ENCODE data around the gene ANGPT4.
"Not testable (repeated sequence)": the region's sequence is repeated elsewhere in the genome, so short reads cannot be mapped to it uniquely, and the experiment has no call there.

Gene ANGPT4

GRCh38 chr20:831251-831650, 84.9 kb downstream of the ANGPT4 start:
- no peak overlapping the region for H3K4me2 ChIP-seq
- TF ChIP-seq Cebpa-rat (IDR thresholded peaks at IDR 0.05): no peak
- H3K27ac ChIP-seq: no peak overlapping the region
- H3K4me1 ChIP-seq: peaks cover 43% of the 10 kb centered on the region
- H3K9me3 ChIP-seq: peaks cover 12% of the 10 kb centered on the region
- H3K36me3 ChIP-seq: no peaks in the 10 kb centered on the region
- H3K9ac ChIP-seq: no peak overlapping the region
- no peak overlapping the region for H3K4me3 ChIP-seq
- H4K20me1 ChIP-seq: no peaks in the 10 kb centered on the region
- H3K27me3 ChIP-seq: no peaks in the 10 kb centered on the region

- no peak overlapping the region for H3K4me3 ChIP-seq
- no peaks in the 10 kb centered on the region for H4K20me1 ChIP-seq
- H3K9ac ChIP-seq: no peak overlapping the region
- H3K27me3 ChIP-seq: no peaks in the 10 kb centered on the region
- H3K4me2 ChIP-seq: no peak overlapping the region
- no peak overlapping the region for H3K27ac ChIP-seq
- H3K36me3 ChIP-seq: no peaks in the 10 kb centered on the region
- peaks cover 15% of the 10 kb centered on the region for H3K9me3 ChIP-seq
- TF ChIP-seq Cebpa-rat (IDR thresholded peaks at IDR 0.05): no peak
- H3K4me1 ChIP-seq: peaks cover 44% of the 10 kb centered on the region
Observed at GRCh38 chr20:830011-830521, 86.1 kb downstream of the ANGPT4 start.

GRCh38 chr20:829551-829950, 86.6 kb downstream of the ANGPT4 start:
- Histone ChIP-seq H3K9me3 (peaks cover 15% of the 10 kb centered on the region), H3K4me3 (no peak overlapping the region), H3K36me3 (no peaks in the 10 kb centered on the region), H3K27ac (no peak overlapping the region), H3K4me1 (peaks cover 44% of the 10 kb centered on the region), H3K27me3 (no peaks in the 10 kb centered on the region), H3K4me2 (no peak overlapping the region), H3K9ac (no peak overlapping the region), H4K20me1 (no peaks in the 10 kb centered on the region)
- TF ChIP-seq Cebpa-rat (IDR thresholded peaks at IDR 0.05): no peak

DNA sequence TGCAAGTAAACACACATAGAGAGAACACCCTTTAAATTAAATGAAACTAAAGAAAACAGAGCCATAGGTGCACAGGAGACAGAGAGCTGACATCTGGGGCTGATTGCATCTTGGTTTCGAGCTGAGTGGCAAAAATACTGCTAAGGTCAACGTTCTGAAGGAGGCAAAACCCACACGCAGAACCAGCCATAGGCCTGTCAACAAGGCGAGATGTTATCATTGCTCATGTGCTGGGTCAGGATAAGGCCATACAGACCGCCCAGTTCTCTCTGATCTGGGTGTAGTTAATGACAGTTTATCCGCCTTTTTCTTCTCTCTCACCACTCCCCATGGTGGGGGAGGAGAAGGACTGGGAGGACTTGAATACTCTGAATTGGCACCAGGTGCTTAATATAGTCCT, 87.1 kb downstream of the ANGPT4 start:
- H3K4me3 ChIP-seq: no peak overlapping the region
- no peak for TF ChIP-seq Cebpa-rat (IDR thresholded peaks at IDR 0.05)
- no peak overlapping the region for H3K4me2 ChIP-seq
- H3K27me3 ChIP-seq: no peaks in the 10 kb centered on the region
- no peak overlapping the region for H3K27ac ChIP-seq
- H3K9ac ChIP-seq: no peak overlapping the region
- no peaks in the 10 kb centered on the region for H4K20me1 ChIP-seq
- H3K4me1 ChIP-seq: peaks cover 40% of the 10 kb centered on the region
- no peaks in the 10 kb centered on the region for H3K36me3 ChIP-seq
- peaks cover 15% of the 10 kb centered on the region for H3K9me3 ChIP-seq

- not testable (repeated sequence) for H3K4me2 ChIP-seq, H4K20me1 ChIP-seq, H3K9ac ChIP-seq, H3K4me3 ChIP-seq, H3K27me3 ChIP-seq, H3K27ac ChIP-seq, H3K36me3 ChIP-seq
- H3K4me1 ChIP-seq: peaks cover 43% of the 10 kb centered on the region
- peaks cover 15% of the 10 kb centered on the region for H3K9me3 ChIP-seq
Observed at GRCh38 chr20:827981-828380, 88.2 kb downstream of the ANGPT4 start.

- Histone ChIP-seq H3K4me2 (peak overlapping the region; percentile 67), H3K9me3 (peaks cover 15% of the 10 kb centered on the region), H3K27me3 (no peaks in the 10 kb centered on the region), H3K4me1 (peaks cover 42% of the 10 kb centered on the region), H4K20me1 (no peaks in the 10 kb centered on the region), H3K9ac (no peak overlapping the region), H3K36me3 (no peaks in the 10 kb centered on the region), H3K4me3 (no peak overlapping the region; the same call in 1 of the 2 replicates), H3K27ac (peak overlapping the region; percentile 30)
- TF ChIP-seq Cebpa-rat (IDR thresholded peaks at IDR 0.05): no peak
Observed at GRCh38 chr20:826695-827323, 89.3 kb downstream of the ANGPT4 start.

- Histone ChIP-seq H3K4me3 (peak overlapping the region; percentile 1; the same call in 1 of the 2 replicates), H3K36me3 (no peaks in the 10 kb centered on the region), H3K9me3 (peaks cover 15% of the 10 kb centered on the region), H4K20me1 (no peaks in the 10 kb centered on the region), H3K4me1 (peaks cover 42% of the 10 kb centered on the region), H3K9ac (no peak overlapping the region), H3K27ac (peak overlapping the region; percentile 33; the same call in 1 of the 2 replicates), H3K4me2 (peak overlapping the region; percentile 67), H3K27me3 (no peaks in the 10 kb centered on the region)
- TF ChIP-seq Cebpa-rat (IDR thresholded peaks at IDR 0.05): no peak
Observed at GRCh38 chr20:825710-826421, 90.3 kb downstream of the ANGPT4 start.

GRCh38 chr20:824916-825315, 91.2 kb downstream of the ANGPT4 start:
- Histone ChIP-seq H3K9me3 (peaks cover 15% of the 10 kb centered on the region), H3K4me1 (peaks cover 42% of the 10 kb centered on the region), H3K27me3 (no peaks in the 10 kb centered on the region), H3K36me3 (no peaks in the 10 kb centered on the region), H4K20me1 (no peaks in the 10 kb centered on the region), H3K9ac (no peak overlapping the region), H3K4me2 (peak overlapping the region; percentile 67), H3K27ac (peak overlapping the region; percentile 56; the same call in 1 of the 2 replicates), H3K4me3 (no peak overlapping the region)
- TF ChIP-seq Cebpa-rat (IDR thresholded peaks at IDR 0.05): no peak

DNA sequence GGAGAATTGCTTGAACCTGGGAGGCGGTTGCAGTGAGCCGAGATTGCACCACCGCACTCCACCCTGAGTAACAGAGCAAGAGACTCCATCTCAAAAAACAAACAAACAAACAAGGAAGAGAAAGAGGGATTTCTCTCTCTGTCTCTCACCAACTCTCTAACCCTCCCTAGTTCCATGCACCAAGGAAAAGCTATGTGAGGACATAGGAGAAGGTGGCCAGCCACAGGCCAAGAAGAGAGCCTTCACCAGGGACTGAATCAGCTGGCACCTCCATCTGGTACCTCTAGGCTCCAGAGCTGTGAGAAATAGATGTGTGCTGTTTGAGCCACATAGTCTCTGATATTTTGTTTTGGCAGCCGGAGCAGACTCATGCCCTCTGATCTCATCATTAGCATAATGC, 91.6 kb downstream of the ANGPT4 start:
- H3K4me3 ChIP-seq: no peak overlapping the region
- no peaks in the 10 kb centered on the region for H3K36me3 ChIP-seq
- H3K4me1 ChIP-seq: peaks cover 42% of the 10 kb centered on the region
- no peaks in the 10 kb centered on the region for H3K27me3 ChIP-seq
- no peaks in the 10 kb centered on the region for H4K20me1 ChIP-seq
- no peak overlapping the region for H3K27ac ChIP-seq
- H3K4me2 ChIP-seq: peak overlapping the region; percentile 67
- H3K9ac ChIP-seq: no peak overlapping the region
- no peak for TF ChIP-seq Cebpa-rat (IDR thresholded peaks at IDR 0.05)
- peaks cover 15% of the 10 kb centered on the region for H3K9me3 ChIP-seq

DNA sequence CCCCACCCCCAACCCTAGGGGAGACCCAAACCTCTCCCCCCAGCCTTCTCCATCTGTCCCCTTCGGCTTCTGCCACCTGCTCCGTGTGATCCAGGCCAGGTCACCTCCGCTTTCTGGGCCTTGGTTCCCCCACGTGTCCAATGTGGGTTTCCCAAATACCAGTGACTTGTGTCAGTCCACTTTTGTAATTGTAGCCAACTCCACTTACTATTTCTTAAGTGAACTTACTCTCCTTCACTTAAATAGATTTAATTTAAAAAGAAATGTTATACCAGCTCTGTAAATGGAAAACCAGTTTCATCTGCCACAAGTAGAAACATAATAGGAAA, 92.6 kb downstream of the ANGPT4 start:
- TF ChIP-seq Cebpa-rat (IDR thresholded peaks at IDR 0.05): no peak
- Histone ChIP-seq H3K27ac (no peak overlapping the region), H3K4me2 (no peak overlapping the region; the same call in 1 of the 2 replicates), H3K4me1 (peaks cover 42% of the 10 kb centered on the region), H3K27me3 (no peaks in the 10 kb centered on the region), H3K4me3 (no peak overlapping the region), H3K9me3 (peaks cover 15% of the 10 kb centered on the region), H3K9ac (no peak overlapping the region), H4K20me1 (no peaks in the 10 kb centered on the region), H3K36me3 (no peaks in the 10 kb centered on the region)
